Loucy (cell line): ENCODE data around the gene B3GAT1.

Source experiments
- EZH2phosphoT487 ChIP-seq: fragments of 200-600 bp; IDR thresholded peaks from 2 replicates; pipeline ENCODE4 v1.6.1; 2018; ENCODE audit warnings: antibody characterized with exemption, mild to moderate bottlenecking, moderate library complexity, borderline replicate concordance
- TF ChIP-seq, protein P1 (sequence below): fragments of 200-600 bp; sonication (generic); conservative IDR thresholded peaks from 2 replicates; pipeline ENCODE4 v1.5.1; 2014; ENCODE audit warnings: mild to moderate bottlenecking, antibody characterized with exemption, low read length

DNA sequence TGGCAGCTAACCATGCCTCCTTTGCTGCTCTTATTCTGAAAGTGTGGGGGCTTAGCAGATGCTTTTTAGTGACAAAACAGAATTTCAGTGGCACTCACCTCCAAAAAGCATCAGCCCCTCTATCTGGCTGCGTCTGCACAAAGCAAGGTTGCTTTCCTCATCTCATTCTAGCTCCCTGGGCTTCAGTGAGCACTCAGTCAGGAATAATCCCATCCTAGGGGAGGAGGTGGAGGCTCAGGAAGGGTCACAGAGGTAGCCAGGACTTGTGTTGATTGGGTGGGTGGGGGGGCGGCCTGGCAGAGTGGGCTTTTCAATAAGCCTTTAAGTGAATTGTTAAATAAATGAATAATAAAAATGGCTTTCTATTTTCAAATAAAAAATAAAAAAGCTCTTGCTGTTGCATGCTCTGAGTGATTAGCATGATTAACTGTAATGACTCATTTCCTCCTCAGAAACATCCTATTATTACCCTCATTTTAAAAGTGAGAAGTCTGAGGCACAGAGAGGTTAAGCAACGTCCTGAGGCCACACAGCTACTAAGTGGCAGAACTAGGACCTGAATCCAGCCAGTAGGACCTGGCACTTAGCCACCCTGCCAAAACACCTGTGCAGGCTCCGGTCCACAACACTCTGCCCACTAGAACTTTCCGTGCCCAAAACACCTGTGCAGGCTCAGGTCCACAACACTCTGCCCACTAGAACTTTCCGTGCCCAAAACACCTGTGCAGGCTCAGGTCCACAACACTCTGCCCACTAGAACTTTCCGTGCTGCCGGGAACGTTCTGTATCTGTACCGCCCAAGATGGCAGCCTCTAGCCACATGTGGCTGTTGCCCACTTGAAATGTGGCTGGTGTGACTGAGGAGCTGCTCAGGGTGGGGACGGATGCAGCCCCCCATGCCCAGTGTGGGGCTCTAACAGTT lies 5.5 kb downstream of the B3GAT1 start:
- TF ChIP-seq, protein P1, sequence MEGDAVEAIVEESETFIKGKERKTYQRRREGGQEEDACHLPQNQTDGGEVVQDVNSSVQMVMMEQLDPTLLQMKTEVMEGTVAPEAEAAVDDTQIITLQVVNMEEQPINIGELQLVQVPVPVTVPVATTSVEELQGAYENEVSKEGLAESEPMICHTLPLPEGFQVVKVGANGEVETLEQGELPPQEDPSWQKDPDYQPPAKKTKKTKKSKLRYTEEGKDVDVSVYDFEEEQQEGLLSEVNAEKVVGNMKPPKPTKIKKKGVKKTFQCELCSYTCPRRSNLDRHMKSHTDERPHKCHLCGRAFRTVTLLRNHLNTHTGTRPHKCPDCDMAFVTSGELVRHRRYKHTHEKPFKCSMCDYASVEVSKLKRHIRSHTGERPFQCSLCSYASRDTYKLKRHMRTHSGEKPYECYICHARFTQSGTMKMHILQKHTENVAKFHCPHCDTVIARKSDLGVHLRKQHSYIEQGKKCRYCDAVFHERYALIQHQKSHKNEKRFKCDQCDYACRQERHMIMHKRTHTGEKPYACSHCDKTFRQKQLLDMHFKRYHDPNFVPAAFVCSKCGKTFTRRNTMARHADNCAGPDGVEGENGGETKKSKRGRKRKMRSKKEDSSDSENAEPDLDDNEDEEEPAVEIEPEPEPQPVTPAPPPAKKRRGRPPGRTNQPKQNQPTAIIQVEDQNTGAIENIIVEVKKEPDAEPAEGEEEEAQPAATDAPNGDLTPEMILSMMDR, result no peak
- no peak for TF ChIP-seq EZH2phosphoT487
